H9 (cell line): ENCODE results near the gene EIF3A. TPM values are rescaled to one million over a fixed set of nuclear protein-coding genes. Genes with fewer than 3 reads are reported as not detected.

Source experiments
- DNase-seq: peaks from one replicate; pipeline ENCODE4 v3.0.0-alpha.2; 2017
- H2AFZ ChIP-seq: one replicate; pipeline ENCODE4 v1.6.1; 2013; ENCODE audit warnings: mild to moderate bottlenecking, low read length, control low read depth, moderate library complexity
- H2AK5ac ChIP-seq: 2 replicates; pipeline ENCODE4 v1.6.1; 2013; ENCODE audit warnings: low read length, control low read depth, mixed read lengths; ENCODE audit not compliant: insufficient read length
- H2BK120ac ChIP-seq: one replicate; pipeline ENCODE4 v1.6.1; 2013; ENCODE audit warnings: low read depth, mild to moderate bottlenecking, low read length, control low read depth, inconsistent platforms; ENCODE audit not compliant: poor library complexity, severe bottlenecking
- H2BK12ac ChIP-seq: 2 replicates; pipeline ENCODE4 v1.6.1; 2013; ENCODE audit warnings: low read length, control low read depth, mixed read lengths, low read depth; ENCODE audit not compliant: insufficient read length
- H2BK15ac ChIP-seq: 2 replicates; pipeline ENCODE4 v1.6.1; 2013; ENCODE audit warnings: low read depth, low read length, control low read depth
- H2BK20ac ChIP-seq: one replicate; pipeline ENCODE4 v1.6.1; 2013; ENCODE audit warnings: low read depth, mild to moderate bottlenecking, low read length, control low read depth, inconsistent platforms; ENCODE audit not compliant: poor library complexity, severe bottlenecking
- H2BK5ac ChIP-seq: 2 replicates; pipeline ENCODE4 v1.6.1; 2013; ENCODE audit warnings: low read length, control low read depth, mixed read lengths; ENCODE audit not compliant: insufficient read length
- H3K14ac ChIP-seq: 2 replicates; pipeline ENCODE4 v1.6.1; 2013; ENCODE audit warnings: low read length, control low read depth; ENCODE audit not compliant: insufficient read depth
- H3K18ac ChIP-seq: 2 replicates; pipeline ENCODE4 v1.6.1; 2013; ENCODE audit warnings: low read depth, mild to moderate bottlenecking, mixed read lengths, low read length, control low read depth; ENCODE audit not compliant: insufficient read length
- H3K23ac ChIP-seq: 2 replicates; pipeline ENCODE4 v1.6.1; 2013; ENCODE audit warnings: low read length, control low read depth, mixed read lengths, low read depth; ENCODE audit not compliant: insufficient read length
- H3K23me2 ChIP-seq: 2 replicates; pipeline ENCODE4 v1.6.1; 2013; ENCODE audit warnings: low read depth, mild to moderate bottlenecking, mixed read lengths, low read length, control low read depth; ENCODE audit not compliant: insufficient read length, poor library complexity, severe bottlenecking
- H3K27ac ChIP-seq: 2 replicates; pipeline ENCODE4 v1.5.1; 2013; ENCODE audit warnings: low read length, control low read depth, mixed read lengths, low read depth; ENCODE audit not compliant: insufficient read length
- H3K27me3 ChIP-seq: 2 replicates; pipeline ENCODE4 v1.6.1; 2013; ENCODE audit warnings: low read length, control low read depth, inconsistent platforms; ENCODE audit not compliant: insufficient read depth
- H3K4ac ChIP-seq: 2 replicates; pipeline ENCODE4 v1.6.1; 2013; ENCODE audit warnings: low read depth, mild to moderate bottlenecking, control low read depth, inconsistent platforms, low read length, moderate library complexity
- H3K4me1 ChIP-seq: 2 replicates; pipeline ENCODE4 v1.6.1; 2013; ENCODE audit warnings: low read length, control low read depth, inconsistent platforms; ENCODE audit not compliant: insufficient read depth
- H3K4me2 ChIP-seq: 2 replicates; pipeline ENCODE4 v1.6.1; 2013; ENCODE audit warnings: low read length, control low read depth, mixed read lengths; ENCODE audit not compliant: insufficient read length, insufficient read depth
- H3K56ac ChIP-seq: 2 replicates; pipeline ENCODE4 v1.6.1; 2013; ENCODE audit warnings: low read depth, mild to moderate bottlenecking, mixed read lengths, low read length, control low read depth; ENCODE audit not compliant: insufficient read length
- H3K79me1 ChIP-seq: 2 replicates; pipeline ENCODE4 v1.6.1; 2013; ENCODE audit warnings: low read depth, mild to moderate bottlenecking, moderate library complexity, low read length, control low read depth, inconsistent platforms; ENCODE audit not compliant: insufficient read depth, poor library complexity, severe bottlenecking
- H3K79me2 ChIP-seq: 2 replicates; pipeline ENCODE4 v1.6.1; 2013; ENCODE audit warnings: low read length, control low read depth, inconsistent platforms; ENCODE audit not compliant: insufficient read depth
- H3K9ac ChIP-seq: 2 replicates; pipeline ENCODE4 v1.6.1; 2013; ENCODE audit warnings: low read length, control low read depth, mixed read lengths; ENCODE audit not compliant: insufficient read length; ENCODE audit errors: extremely low read depth
- H3K9me3 ChIP-seq: one replicate; pipeline ENCODE4 v1.6.1; 2013; ENCODE audit warnings: low read depth, low read length, inconsistent platforms; ENCODE audit not compliant: control insufficient read depth
- H3T11ph ChIP-seq: one replicate; pipeline ENCODE4 v1.6.1; 2013; ENCODE audit warnings: mild to moderate bottlenecking, low read length, control low read depth, inconsistent platforms
- H4K20me1 ChIP-seq: one replicate; pipeline ENCODE4 v1.6.1; 2013; ENCODE audit not compliant: control insufficient read depth, insufficient read length, insufficient read depth
- H4K5ac ChIP-seq: 2 replicates; pipeline ENCODE4 v1.6.1; 2013; ENCODE audit warnings: low read depth, mild to moderate bottlenecking, mixed read lengths, low read length, control low read depth; ENCODE audit not compliant: insufficient read length
- H4K8ac ChIP-seq: replicated peaks from 2 replicates; pipeline ENCODE4 v1.6.1; 2013; ENCODE audit warnings: low read length, control low read depth, mixed read lengths, low read depth; ENCODE audit not compliant: insufficient read length
- H4K91ac ChIP-seq: 2 replicates; pipeline ENCODE4 v1.6.1; 2013; ENCODE audit warnings: low read depth, mild to moderate bottlenecking, moderate library complexity, mixed read lengths, low read length, control low read depth; ENCODE audit not compliant: insufficient read length
- H3K27ac Mint-ChIP-seq, 3 experiments: 2 replicates in 2 of 3; 3 replicates in 1 of 3; pipeline ENCODE4 v1.8.0; 2020 to 2021; ENCODE audit warnings: mixed read lengths in 3 of 3, mild to moderate bottlenecking in 1 of 3, moderate library complexity in 1 of 3
- H3K27me3 Mint-ChIP-seq: 2 replicates; pipeline ENCODE4 v1.8.0; 2021; ENCODE audit warnings: low read depth, mild to moderate bottlenecking, moderate library complexity, mixed read lengths
- H3K36me3 Mint-ChIP-seq, 3 experiments: 2 replicates in 2 of 3; 3 replicates in 1 of 3; pipeline ENCODE4 v1.8.0; 2020 to 2021; ENCODE audit warnings: low read depth in 3 of 3, mixed read lengths in 3 of 3; ENCODE audit not compliant: insufficient read depth in 1 of 3
- H3K4me1 Mint-ChIP-seq, 2 experiments: 2 replicates each; pipeline ENCODE4 v1.8.0; 2020; ENCODE audit warnings: mixed read lengths in 2 of 2
- H3K4me3 Mint-ChIP-seq, 2 experiments: 2 replicates in 1 of 2; 3 replicates in 1 of 2; pipeline ENCODE4 v1.8.0; 2020 to 2021; ENCODE audit warnings: mild to moderate bottlenecking in 2 of 2, mixed read lengths in 2 of 2, moderate library complexity in 1 of 2
- H3K9me3 Mint-ChIP-seq, 2 experiments: 2 replicates in 1 of 2; 3 replicates in 1 of 2; pipeline ENCODE4 v1.8.0; 2020; ENCODE audit warnings: mild to moderate bottlenecking in 2 of 2, mixed read lengths in 2 of 2, moderate library complexity in 1 of 2
- CTCF ChIP-seq: fragments of 200-600 bp; sonication (generic); conservative IDR thresholded peaks from 3 replicates; pipeline ENCODE4 v1.8.0; 2021; ENCODE audit warnings: antibody characterized with exemption, mild to moderate bottlenecking
- WGBS: extraction: QIAGEN DNeasy Blood & Tissue Kit; methylation state at CpG from one replicate; pipeline ENCODE4 v1.1.7; 2013; ENCODE audit warnings: missing lambda C conversion rate, low lambda C conversion rate, mixed read lengths; ENCODE audit not compliant: insufficient read length; ENCODE audit errors: extremely low coverage; 5-methylcytosine and 5-hydroxymethylcytosine counted together
- total RNA-seq: library from RNA; stranded (reverse); gene quantifications from 2 replicates; pipeline ENCODE4 v1.2.1, GENCODE V29; 2021

EIF3A gene
- total RNA-seq, 1 experiment from 2014 or later, result 206 TPM

GRCh38 chr10:119055472-119055871 lies 25.1 kb downstream of the EIF3A start:
- Histone ChIP-seq H3K56ac (no peak overlapping the region), H3T11ph (no peak overlapping the region), H3K4ac (no peak overlapping the region), H2BK120ac (no peak overlapping the region), H3K18ac (no peak overlapping the region), H2AFZ (no peak overlapping the region), H3K9ac (no peak overlapping the region), H2BK20ac (no peak overlapping the region), H3K4me2 (no peak overlapping the region), H2BK5ac (no peak overlapping the region), H4K5ac (no peak overlapping the region), H4K91ac (no peak overlapping the region), H2BK15ac (no peak overlapping the region), H3K4me1 (no peaks in the 10 kb centered on the region), H3K14ac (no peak overlapping the region), H2BK12ac (no peak overlapping the region), H3K23me2 (no peaks in the 10 kb centered on the region), H3K27ac (no peak overlapping the region), H3K79me2 (peaks cover 3% of the 10 kb centered on the region; the same call in 1 of the 2 replicates), H3K9me3 (no peaks in the 10 kb centered on the region), H3K27me3 (no peaks in the 10 kb centered on the region), H4K8ac (no peak overlapping the region), H2AK5ac (no peak overlapping the region), H4K20me1 (no peaks in the 10 kb centered on the region), H3K79me1 (peaks cover 2% of the 10 kb centered on the region), H3K23ac (no peak overlapping the region)
- Mint-ChIP-seq H3K9me3 (no peaks in the 10 kb centered on the region), H3K27me3 (no peaks in the 10 kb centered on the region), H3K36me3 (peaks cover 79 to 99% (median 97%) of the 10 kb centered on the region in 3 experiments; a peak in 6 of 7 replicates), H3K27ac (no peak overlapping the region), H3K4me3 (no peak overlapping the region), H3K4me1 (no peaks in the 10 kb centered on the region)
- DNase-seq, result no peak
- no CpG with 5 or more reads among the region's 1 CpG for WGBS
- no peak for TF ChIP-seq CTCF
